GM13976 (cell line): ENCODE results near the gene FOXO3.

Experiments used
- DNase-seq: peaks from one replicate; pipeline ENCODE4 v3.0.0; 2012; ENCODE audit warnings: low spot score
- CTCF ChIP-seq: IDR thresholded peaks from 2 replicates; pipeline ENCODE4 v1.5.1; 2012; ENCODE audit warnings: borderline replicate concordance, mild to moderate bottlenecking; ENCODE audit not compliant: insufficient read depth; ENCODE audit errors: extremely low read depth, missing control alignments, control extremely low read depth
- in situ Hi-C: fragments of 300-500 bp; cut with MboI; formaldehyde crosslinking; loops from one replicate; pipeline ENCODE4 v1.12.0; 2022; ENCODE audit warnings: low sequenced_read_pairs, mixed read lengths, inconsistent platforms; ENCODE audit not compliant: unreplicated experiment

Gene FOXO3

GRCh38 chr6:108687921-108688320 is 127.2 kb downstream of the FOXO3 start:
- in situ Hi-C loops = no loop called here
- no peak for TF ChIP-seq CTCF
- DNase-seq = no peak

- DNase-seq = no peak
- in situ Hi-C loops = no loop called here
- TF ChIP-seq CTCF = no peak
Measured at GRCh38 chr6:108689272-108690161, 128.8 kb downstream of the FOXO3 start.

GRCh38 chr6:108690326-108691049 is 129.8 kb downstream of the FOXO3 start:
- no peak for DNase-seq
- TF ChIP-seq CTCF = no peak
- in situ Hi-C loops = no loop called here

GRCh38 chr6:108693430-108694154 is 132.9 kb downstream of the FOXO3 start:
- DNase-seq = no peak
- TF ChIP-seq CTCF = no peak
- in situ Hi-C loops = no loop called here

GRCh38 chr6:108694816-108695215 is 134.1 kb downstream of the FOXO3 start:
- no peak for TF ChIP-seq CTCF
- in situ Hi-C loops = no loop called here
- DNase-seq = no peak

GRCh38 chr6:108697561-108698161 is 136.9 kb downstream of the FOXO3 start:
- TF ChIP-seq CTCF = no peak
- no peak for DNase-seq
- in situ Hi-C loops = no loop called here
